ENCODE data around the gene CHST13. TPM values are rescaled to one million over a fixed set of nuclear protein-coding genes. Genes with fewer than 3 reads are reported as not detected.

The CHST13 gene
- total RNA-seq, 4 donors from 2014 or later, result 0.23 to 0.95 TPM; not detected in 2

DNA sequence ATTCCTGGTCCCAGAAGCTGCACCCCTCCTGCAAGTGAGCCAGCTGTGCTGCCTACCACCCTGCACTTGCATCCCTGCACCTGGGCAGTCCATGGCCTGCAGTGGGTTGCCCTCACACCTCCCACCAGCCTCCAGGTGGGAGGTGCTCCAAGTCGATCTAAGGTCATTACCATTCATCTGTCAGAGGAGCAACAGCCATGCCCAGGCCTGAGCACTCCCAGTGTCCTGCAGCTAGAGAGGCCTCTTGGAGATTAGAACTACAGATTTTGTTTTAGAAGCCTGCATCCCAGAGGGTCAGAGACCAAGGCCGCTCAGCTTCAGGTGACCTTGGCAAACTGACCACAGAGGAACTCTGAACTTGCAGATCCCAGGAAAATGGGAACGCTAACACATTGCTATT is 39.3 kb upstream of the CHST13 start:
- intact Hi-C loops (cut with DNase I), result no loop called here
- Histone ChIP-seq H3K27ac (no peak overlapping the region), H3K27me3 (peaks cover 0 to 10% (median 0%) of the 10 kb centered on the region in 4 donors), H3K36me3 (no peaks in the 10 kb centered on the region), H3K9me3 (no peaks in the 10 kb centered on the region), H3K4me1 (peaks cover 6 to 18% (median 8%) of the 10 kb centered on the region in 3 donors), H3K4me3 (no peak overlapping the region)
- WGBS, 2 donors, result 71 to 75% methylated on average over 1 to 3 of the region's 3 CpGs
- no peak for DNase-seq
- TF ChIP-seq, protein P1, sequence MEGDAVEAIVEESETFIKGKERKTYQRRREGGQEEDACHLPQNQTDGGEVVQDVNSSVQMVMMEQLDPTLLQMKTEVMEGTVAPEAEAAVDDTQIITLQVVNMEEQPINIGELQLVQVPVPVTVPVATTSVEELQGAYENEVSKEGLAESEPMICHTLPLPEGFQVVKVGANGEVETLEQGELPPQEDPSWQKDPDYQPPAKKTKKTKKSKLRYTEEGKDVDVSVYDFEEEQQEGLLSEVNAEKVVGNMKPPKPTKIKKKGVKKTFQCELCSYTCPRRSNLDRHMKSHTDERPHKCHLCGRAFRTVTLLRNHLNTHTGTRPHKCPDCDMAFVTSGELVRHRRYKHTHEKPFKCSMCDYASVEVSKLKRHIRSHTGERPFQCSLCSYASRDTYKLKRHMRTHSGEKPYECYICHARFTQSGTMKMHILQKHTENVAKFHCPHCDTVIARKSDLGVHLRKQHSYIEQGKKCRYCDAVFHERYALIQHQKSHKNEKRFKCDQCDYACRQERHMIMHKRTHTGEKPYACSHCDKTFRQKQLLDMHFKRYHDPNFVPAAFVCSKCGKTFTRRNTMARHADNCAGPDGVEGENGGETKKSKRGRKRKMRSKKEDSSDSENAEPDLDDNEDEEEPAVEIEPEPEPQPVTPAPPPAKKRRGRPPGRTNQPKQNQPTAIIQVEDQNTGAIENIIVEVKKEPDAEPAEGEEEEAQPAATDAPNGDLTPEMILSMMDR (IDR thresholded peaks at IDR 0.05), result no peak
- no peak for TF ChIP-seq POLR2A (IDR thresholded peaks at IDR 0.05)

DNA sequence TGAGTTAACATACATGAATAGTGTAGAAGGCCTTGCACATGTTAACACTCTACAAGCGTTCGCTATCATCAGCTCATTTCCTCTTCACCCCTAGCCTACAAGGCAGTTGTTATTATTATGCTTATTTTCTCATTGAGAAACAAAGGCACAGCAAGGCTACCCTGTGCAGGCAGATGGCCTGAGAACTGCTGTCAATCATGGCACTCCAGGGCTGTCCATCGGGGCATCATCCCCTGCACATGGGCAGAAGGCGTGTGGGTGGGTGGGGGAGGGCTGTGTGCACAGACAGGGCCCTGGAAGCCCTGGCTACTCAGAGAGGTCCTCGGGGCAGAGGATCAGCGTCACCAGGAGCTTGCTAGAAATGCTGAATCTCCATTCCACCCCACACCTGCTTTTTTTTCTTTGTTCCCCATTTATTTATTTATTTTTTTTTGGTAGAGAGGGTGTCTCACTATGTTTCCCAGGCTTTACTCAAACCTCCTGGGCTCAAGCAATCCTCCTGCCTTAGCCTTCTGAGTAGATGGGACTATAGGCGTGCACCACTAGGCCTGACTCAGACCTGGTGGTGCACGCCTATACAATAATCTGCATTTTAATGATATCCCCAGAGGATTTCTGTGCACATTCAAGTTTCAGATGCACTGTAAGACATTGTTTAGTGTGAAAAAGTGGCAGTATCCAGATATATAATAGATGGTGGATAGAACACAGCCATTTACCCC is 38.6 kb upstream of the CHST13 start:
- intact Hi-C loops (cut with DNase I), result no loop called here
- DNase-seq, result no peak
- 77 to 93% methylated on average over 5 to 8 of the region's 8 CpGs for WGBS, 2 donors
- peaks cover 0 to 10% (median 0%) of the 10 kb centered on the region in 4 donors for H3K27me3 ChIP-seq
- no peak for TF ChIP-seq POLR2A (IDR thresholded peaks at IDR 0.05)
- TF ChIP-seq, protein P1 (IDR thresholded peaks at IDR 0.05), result no peak
- H3K36me3 ChIP-seq, result no peaks in the 10 kb centered on the region
- no peaks in the 10 kb centered on the region for H3K9me3 ChIP-seq
- no peak overlapping the region for H3K4me3 ChIP-seq
- peaks cover 6 to 18% (median 8%) of the 10 kb centered on the region in 3 donors for H3K4me1 ChIP-seq
- H3K27ac ChIP-seq, result no peak overlapping the region

DNA sequence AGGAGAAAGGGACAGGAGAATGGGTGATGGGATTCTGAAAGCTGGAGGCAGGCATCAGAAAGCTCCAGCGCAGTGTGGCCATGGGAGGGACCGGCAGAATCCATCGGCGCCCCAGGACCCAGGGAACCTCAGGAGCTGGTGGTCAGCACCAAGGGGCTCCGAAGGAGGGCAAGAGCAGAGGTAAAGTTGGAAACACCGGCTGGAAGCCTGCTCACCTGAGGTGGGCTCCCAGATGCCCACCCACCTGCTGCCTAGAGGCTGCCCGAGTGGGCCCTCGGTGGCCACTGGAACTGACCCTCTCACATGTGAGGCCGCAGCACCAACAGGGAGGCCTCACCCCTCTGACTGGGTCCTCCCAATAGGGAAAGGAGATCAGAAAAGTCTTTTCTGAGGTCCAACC is 38.0 kb upstream of the CHST13 start:
- Histone ChIP-seq H3K27me3 (peaks cover 0 to 10% (median 0%) of the 10 kb centered on the region in 4 donors), H3K9me3 (no peaks in the 10 kb centered on the region), H3K27ac (no peak overlapping the region), H3K36me3 (no peaks in the 10 kb centered on the region), H3K4me1 (peaks cover 6 to 18% (median 8%) of the 10 kb centered on the region in 3 donors), H3K4me3 (no peak overlapping the region)
- WGBS, 2 donors, result 90 to 96% methylated on average over 5 to 9 of the region's 9 CpGs
- intact Hi-C loops (cut with DNase I), result no loop called here
- no peak for DNase-seq
- TF ChIP-seq, protein P1 (IDR thresholded peaks at IDR 0.05), result no peak
- TF ChIP-seq POLR2A (IDR thresholded peaks at IDR 0.05), result no peak

DNA sequence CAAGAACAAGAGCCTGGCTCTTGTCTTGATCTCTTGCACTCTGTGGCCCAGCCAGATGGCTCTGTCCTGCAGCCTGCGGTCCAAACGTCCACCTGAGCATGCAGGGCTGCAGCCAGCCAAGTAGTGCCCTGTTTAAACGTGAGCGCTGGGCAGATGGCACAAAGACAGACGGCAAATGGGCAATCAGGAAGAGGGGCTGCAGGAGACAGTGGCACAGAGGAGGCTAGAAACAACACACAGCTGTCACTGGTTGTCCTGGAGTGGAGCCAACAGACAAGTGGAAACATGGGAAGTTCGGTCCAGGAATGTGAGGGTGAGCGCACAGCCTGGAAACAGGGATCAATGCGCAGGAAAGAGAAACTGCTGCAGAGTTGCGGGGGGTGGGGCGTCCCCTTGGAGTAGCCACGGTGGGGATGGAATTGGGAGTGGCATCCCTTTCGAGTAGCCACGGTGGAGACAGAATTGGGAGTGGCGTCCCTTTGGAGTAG is 37.6 kb upstream of the CHST13 start:
- no peaks in the 10 kb centered on the region for H3K36me3 ChIP-seq
- no peaks in the 10 kb centered on the region for H3K9me3 ChIP-seq
- H3K4me3 ChIP-seq, result no peak overlapping the region
- intact Hi-C loops (cut with DNase I), result no loop called here
- TF ChIP-seq, protein P1 (IDR thresholded peaks at IDR 0.05), result no peak
- no peak for TF ChIP-seq POLR2A (IDR thresholded peaks at IDR 0.05)
- no peak for DNase-seq
- peaks cover 6 to 18% (median 8%) of the 10 kb centered on the region in 3 donors for H3K4me1 ChIP-seq
- H3K27me3 ChIP-seq, result peaks cover 0 to 10% (median 0%) of the 10 kb centered on the region in 4 donors
- peak overlapping the region in 1 of 4 donors; percentile 36 for H3K27ac ChIP-seq
- 42 to 43% methylated on average over 12 of the region's 14 CpGs for WGBS, 2 donors

DNA sequence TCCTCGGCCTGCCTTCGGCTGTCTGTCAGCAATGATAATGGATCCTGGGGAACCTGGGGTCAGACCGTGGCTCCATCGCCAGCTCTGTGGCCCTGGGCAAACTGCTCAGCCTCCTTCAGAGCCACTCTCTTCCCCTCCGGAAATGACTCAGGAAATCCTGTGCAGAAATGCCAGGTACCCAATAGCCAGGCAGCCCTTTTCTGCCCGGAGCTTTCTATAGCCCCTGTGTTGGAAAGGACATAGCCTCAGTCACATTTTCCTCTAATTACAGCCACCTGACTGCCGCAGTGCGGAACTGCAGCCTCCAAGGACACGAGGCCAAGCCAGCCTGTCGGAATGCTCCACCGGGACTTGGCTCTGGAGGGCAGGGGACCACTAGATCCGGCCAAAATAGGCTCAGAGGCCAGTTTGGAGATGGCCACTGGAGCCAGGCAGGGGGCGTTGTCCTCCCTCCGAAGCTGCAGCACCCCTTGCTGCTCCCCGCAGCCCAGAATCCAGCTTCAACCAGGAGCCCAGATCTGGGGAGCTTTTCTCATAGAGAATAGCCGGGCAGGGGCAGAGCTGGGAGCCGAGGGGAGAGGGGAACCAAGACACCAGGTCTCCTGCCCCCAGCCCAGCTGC is 36.7 kb upstream of the CHST13 start:
- no peak for TF ChIP-seq POLR2A (IDR thresholded peaks at IDR 0.05)
- TF ChIP-seq, protein P1 (IDR thresholded peaks at IDR 0.05), result peak in 3 of 6 experiments; percentile 16 to 23 (median 16)
- H3K36me3 ChIP-seq, result no peaks in the 10 kb centered on the region
- H3K9me3 ChIP-seq, result no peaks in the 10 kb centered on the region
- H3K4me1 ChIP-seq, result peaks cover 6 to 18% (median 8%) of the 10 kb centered on the region in 3 donors
- intact Hi-C loops (cut with DNase I), result no loop called here
- no peak for DNase-seq
- peaks cover 0 to 10% (median 0%) of the 10 kb centered on the region in 4 donors for H3K27me3 ChIP-seq
- 42 to 44% methylated on average over 4 to 13 of the region's 17 CpGs for WGBS, 2 donors
- peak overlapping the region in 2 of 4 donors; percentile 36 to 39 for H3K27ac ChIP-seq
- H3K4me3 ChIP-seq, result no peak overlapping the region
